Stimulated activated CD8-positive, alpha-beta memory T cell treated with anti-CD3 and anti-CD28 coated beads, Interleukin-12 subunit alpha, Interleukin-12 subunit beta, amount 100 ng/mL, for 4 hours (primary cell): ENCODE results near the gene PTAFR.

Experiments used
- DNase-seq: peaks from one replicate; pipeline ENCODE4 v3.0.0-alpha.2; 2020; ENCODE audit warnings: low read depth

PTAFR gene

DNA sequence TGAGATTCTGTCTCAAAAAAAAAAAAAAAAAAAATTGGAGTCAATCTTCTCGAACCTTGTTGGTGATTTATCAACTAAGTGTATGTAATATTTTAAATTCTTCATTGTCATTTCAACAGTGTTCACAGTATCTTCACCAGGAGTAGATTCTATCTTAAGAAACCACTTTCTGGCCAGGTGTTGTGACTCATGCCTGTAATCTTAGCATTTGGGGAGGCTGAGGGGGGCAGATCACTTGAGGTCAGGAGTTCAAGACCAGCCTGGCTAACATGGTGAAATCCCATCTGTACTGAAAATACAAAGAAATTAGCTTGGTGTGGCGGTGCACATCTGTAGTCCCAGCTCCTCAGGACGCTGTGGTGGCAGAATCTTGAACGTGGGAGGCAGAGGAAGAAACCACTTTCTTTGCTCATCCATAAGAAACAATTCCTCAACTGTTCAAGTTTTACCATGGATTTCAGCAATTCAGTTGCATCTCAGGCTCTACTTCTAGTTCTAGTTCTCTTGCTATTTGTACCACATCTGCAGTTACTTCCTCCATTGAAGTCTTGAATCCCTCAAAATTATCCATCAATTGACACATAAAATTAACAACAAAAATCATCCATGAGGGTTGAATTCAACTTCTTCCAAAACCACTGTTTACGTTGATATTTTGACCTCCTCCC lies 57.7 kb downstream of the PTAFR start:
- DNase-seq, result no peak

- DNase-seq, result peak; percentile 15
Observed at GRCh38 chr1:28115267-28115666, 61.2 kb downstream of the PTAFR start.

DNA sequence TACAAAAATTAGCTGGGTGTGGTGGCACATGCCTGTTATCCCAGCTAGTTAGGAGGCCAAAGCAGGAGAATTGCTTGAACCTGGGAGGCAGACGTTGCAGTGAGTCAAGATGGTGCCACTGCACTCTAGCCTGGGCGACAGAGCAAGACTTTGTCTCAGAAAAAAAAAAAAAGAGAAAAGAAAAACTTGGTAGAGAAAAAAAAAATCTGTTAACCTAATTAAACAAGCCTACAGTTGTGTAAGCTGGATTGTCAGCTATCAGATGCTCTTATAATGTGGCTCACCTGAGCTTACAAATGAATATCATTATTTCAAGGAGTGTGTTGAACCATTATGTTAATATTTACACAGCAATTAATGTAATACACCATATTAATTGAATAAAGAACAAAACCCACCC lies 61.6 kb downstream of the PTAFR start:
- DNase-seq, result no peak

GRCh38 chr1:28113242-28113572 lies 63.3 kb downstream of the PTAFR start:
- DNase-seq, result no peak

DNA sequence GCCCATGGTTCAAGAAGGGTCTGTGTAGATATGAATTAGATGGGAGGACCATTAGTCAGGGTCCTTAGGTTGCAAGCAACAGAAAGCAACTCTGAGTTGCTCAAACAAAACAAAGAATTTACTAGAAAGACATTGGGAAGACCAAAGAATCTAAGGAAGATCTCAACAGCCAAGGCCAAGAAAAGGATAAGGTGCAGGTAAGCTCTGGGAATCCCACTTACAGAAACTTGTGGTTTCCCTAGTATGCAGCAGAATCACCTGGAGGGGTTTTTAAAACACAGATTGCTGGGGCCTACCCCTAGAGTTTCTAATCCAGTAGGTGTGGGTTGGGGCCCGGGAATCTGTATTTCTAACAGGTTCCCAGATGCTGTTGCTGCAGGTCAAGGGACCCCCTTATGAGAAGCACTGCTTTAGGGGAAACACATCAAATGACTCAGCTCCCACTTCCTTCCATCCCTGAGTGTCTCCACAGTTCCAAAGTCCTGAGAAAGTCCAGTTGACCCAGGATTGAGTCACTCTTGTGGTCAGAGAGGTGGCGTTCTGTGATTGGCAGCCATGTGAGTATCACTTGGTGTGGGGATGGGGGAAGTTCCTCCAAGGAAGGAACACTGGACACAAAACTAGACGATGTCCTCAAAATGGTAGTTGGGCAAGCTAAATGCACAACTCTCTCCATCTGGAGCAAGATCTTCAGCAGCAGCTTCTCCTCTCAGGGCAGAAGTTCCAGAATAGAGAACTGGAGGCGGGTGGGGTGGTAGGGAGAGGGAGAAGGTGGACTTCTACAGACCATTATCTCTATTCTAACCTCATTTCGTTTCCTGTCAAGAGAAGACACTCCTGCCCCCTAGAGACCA lies 63.9 kb downstream of the PTAFR start:
- DNase-seq, result no peak

DNA sequence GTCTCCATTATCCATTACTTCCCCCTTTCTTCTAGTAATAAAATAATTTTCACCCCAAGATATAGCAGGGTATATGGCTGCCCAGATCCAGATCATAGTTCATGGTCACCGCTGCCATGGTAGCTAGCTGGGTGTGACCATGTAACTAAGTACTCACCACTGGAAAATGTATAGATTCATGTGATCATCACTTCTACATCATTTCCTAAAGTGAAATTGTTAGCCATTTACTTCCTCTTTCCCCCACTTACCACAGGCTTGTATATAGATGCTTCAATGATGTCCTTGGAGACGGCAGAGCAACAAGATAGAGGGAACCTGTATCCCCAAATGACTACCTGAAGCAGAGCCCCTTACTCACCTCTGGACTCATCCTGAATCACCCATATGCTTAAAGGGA lies 65.3 kb downstream of the PTAFR start:
- DNase-seq, result no peak

GRCh38 chr1:28110555-28110954 lies 65.9 kb downstream of the PTAFR start:
- DNase-seq, result no peak

DNA sequence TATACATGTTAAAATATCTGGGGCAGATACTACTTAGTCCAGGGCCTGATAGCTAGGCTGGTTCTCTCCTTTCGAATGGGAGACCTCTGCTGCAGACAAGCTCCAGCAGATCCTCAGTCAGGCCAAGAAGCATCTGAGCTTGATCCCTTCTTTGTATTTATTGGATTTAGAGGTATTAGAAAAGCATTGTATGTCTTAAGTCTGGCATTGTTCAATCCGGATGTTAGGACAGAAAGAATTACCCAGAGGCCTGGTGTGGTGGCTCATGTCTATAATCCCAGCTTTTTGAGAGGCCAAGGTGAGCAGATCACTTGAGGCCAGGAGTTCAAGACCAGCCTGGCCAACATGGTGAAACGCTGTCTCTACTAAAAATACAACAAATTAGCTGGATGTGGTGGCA lies 66.9 kb downstream of the PTAFR start:
- DNase-seq, result no peak

GRCh38 chr1:28108001-28108400 lies 68.5 kb downstream of the PTAFR start:
- no peak for DNase-seq

DNA sequence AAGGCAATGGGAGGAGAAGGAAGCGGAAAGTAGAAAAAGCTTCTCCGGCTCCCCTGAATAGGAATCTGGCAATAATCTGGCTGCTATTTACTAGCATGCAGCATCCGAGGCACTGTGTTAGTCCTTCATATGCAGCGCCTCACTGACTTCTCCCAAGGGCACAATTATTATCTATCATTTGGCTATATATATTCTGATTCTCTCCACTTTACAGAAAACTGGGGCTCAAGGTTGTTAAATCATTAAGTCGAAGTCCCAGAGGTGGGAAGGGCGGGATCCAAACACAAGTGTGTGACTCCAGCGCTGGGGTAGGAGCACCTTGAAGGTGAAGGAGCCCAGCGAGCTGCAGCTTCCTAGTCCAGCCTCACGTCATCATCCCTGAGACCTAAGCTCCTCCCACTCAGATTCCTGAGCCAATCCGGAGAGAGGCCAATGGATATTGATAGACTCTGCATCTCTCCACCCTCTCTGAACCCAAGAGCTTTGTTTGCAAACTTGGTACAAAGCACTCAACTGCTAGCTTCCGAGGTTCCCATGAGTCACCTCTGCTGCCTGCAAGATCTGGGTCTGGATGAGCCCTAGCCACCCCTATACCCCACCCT lies 71.5 kb downstream of the PTAFR start:
- no peak for DNase-seq

DNA sequence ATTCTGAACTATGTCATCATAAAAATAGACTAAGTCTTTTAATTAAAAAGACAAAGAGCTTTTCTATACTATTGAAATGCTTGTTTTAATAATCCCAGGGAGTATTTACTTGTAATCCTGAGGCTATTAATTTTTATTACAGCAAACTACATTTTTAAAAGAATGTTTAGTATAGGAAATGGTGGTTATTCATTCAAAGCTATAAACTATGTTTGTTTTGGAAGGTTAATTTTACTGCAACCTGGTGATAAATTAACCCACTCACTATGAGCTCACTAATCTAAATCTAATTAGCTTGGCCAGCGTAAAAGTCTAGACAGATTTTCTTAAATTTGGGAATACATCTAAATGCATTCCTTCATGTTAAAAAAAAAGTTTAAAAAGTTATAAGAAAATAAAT lies 74.3 kb downstream of the PTAFR start:
- DNase-seq, result no peak

GRCh38 chr1:28099050-28099769 lies 77.3 kb downstream of the PTAFR start:
- no peak for DNase-seq
